Hepatocyte (in vitro differentiated cells): ENCODE results near the gene ARHGEF26.

ENCODE experiments used
- EZH2 ChIP-seq: fragments of 200-600 bp; sonication (generic); IDR thresholded peaks from 2 replicates; pipeline ENCODE4 v1.6.1; 2016; ENCODE audit warnings: antibody characterized with exemption, mild to moderate bottlenecking, borderline replicate concordance
- TF ChIP-seq, protein P1 (sequence below): fragments of 200-600 bp; sonication (generic); IDR thresholded peaks from 2 replicates; pipeline ENCODE4 v1.5.1; 2016; ENCODE audit warnings: antibody characterized with exemption, mild to moderate bottlenecking; ENCODE audit not compliant: poor library complexity

DNA sequence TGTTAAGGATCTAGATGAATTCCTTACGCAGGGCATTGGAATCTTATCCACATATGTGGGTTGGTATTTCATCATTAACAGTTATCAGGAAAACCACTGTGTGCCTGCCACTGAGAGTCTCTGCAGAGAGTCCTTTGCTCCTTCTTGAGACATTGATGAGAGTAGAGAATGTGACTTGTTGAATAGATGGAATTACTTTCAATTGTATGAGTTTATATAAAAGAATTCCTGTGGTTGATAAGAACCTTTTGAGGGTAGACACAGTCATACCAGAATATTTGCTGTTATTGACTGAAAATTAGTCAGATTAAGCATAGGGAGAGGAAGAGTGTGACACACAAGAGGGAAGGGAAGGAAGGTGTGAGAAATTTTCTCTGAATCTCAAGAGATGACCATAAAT is 30.8 kb downstream of the ARHGEF26 start:
- TF ChIP-seq, protein P1, sequence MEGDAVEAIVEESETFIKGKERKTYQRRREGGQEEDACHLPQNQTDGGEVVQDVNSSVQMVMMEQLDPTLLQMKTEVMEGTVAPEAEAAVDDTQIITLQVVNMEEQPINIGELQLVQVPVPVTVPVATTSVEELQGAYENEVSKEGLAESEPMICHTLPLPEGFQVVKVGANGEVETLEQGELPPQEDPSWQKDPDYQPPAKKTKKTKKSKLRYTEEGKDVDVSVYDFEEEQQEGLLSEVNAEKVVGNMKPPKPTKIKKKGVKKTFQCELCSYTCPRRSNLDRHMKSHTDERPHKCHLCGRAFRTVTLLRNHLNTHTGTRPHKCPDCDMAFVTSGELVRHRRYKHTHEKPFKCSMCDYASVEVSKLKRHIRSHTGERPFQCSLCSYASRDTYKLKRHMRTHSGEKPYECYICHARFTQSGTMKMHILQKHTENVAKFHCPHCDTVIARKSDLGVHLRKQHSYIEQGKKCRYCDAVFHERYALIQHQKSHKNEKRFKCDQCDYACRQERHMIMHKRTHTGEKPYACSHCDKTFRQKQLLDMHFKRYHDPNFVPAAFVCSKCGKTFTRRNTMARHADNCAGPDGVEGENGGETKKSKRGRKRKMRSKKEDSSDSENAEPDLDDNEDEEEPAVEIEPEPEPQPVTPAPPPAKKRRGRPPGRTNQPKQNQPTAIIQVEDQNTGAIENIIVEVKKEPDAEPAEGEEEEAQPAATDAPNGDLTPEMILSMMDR, result no peak
- TF ChIP-seq EZH2, result no peak
